ENCODE measurements around the gene STK24. TPM values are rescaled to one million over a fixed set of nuclear protein-coding genes. Genes with fewer than 3 reads are reported as not detected.

STK24 gene
- total RNA-seq, 1 donor from 2014 or later, result 66.2 TPM

DNA sequence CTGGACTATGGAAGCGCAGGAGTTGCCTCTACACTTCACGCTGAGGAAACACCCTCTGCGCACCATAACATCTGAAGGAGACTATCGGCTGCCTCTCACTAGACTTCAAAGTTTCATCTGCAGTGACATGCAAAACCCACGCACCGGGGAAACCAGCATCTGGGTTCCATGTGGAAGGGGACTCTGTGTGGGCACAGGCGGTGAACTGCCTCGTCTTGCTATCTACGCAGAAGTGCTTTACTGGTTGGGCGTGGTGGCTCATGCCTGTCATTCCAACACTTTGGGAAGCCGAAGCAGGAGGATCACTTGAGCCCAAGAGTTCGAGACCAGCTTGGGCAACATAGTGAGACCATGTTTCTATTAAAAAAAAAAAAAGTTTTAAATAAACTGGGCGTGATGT, 116.4 kb downstream of the STK24 start:
- Histone ChIP-seq H3K36me3 (peaks cover 66% of the 10 kb centered on the region), H3K27ac (replicated peaks) (no peak overlapping the region), H3K4me1 (peaks cover 51% of the 10 kb centered on the region), H3K4me3 (no peak overlapping the region), H3K9me3 (replicated peaks) (no peaks in the 10 kb centered on the region), H3K27me3 (ENCODE audit: low read depth) (no peaks in the 10 kb centered on the region)
- TF ChIP-seq, protein P1, sequence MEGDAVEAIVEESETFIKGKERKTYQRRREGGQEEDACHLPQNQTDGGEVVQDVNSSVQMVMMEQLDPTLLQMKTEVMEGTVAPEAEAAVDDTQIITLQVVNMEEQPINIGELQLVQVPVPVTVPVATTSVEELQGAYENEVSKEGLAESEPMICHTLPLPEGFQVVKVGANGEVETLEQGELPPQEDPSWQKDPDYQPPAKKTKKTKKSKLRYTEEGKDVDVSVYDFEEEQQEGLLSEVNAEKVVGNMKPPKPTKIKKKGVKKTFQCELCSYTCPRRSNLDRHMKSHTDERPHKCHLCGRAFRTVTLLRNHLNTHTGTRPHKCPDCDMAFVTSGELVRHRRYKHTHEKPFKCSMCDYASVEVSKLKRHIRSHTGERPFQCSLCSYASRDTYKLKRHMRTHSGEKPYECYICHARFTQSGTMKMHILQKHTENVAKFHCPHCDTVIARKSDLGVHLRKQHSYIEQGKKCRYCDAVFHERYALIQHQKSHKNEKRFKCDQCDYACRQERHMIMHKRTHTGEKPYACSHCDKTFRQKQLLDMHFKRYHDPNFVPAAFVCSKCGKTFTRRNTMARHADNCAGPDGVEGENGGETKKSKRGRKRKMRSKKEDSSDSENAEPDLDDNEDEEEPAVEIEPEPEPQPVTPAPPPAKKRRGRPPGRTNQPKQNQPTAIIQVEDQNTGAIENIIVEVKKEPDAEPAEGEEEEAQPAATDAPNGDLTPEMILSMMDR (IDR thresholded peaks at IDR 0.05; ENCODE audit: borderline replicate concordance), result no peak
- no peak for DNase-seq
- intact Hi-C loops (cut with micrococcal nuclease), result no loop called here

DNA sequence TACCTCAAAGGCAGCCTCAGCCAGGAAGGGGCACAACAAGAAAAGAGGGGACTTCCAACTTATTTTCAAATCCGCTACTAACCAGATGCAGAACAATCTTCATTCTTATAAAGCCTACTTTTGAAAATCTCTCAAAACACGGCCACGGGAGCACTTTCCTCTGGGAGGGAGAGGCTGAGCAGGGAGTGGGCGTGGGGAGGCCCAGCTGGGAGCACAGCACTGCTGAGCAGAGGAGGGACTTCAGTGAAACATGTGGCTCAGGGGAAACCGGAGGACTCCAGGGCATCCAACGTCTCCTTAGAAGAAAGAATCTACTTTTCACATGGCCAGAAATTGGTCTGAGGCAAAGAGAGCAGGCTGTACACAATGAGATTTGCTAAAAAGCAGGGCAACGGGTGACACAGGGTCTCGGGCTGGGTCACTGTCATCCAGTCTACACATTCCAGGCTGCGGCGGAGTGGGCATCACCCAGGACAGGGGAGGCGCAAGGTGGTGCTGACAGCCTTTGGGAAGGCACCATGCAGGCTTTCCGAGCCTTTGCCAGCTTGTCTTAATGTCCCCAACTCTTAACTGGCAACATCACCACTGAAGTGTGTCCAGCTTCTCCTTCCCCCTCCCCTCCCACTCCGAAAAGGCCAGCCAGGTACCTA, 117.1 kb downstream of the STK24 start:
- H3K27me3 ChIP-seq (ENCODE audit: low read depth), result no peaks in the 10 kb centered on the region
- H3K9me3 ChIP-seq (replicated peaks), result no peaks in the 10 kb centered on the region
- TF ChIP-seq, protein P1 (IDR thresholded peaks at IDR 0.05; ENCODE audit: borderline replicate concordance), result no peak
- H3K36me3 ChIP-seq, result peaks cover 62% of the 10 kb centered on the region
- no peak for DNase-seq
- no peak overlapping the region for H3K4me3 ChIP-seq
- no peak overlapping the region for H3K27ac ChIP-seq (replicated peaks)
- intact Hi-C loops (cut with micrococcal nuclease), result loop anchor here (10.0 kb wide), 1 partner anchor 115 kb away; the partner anchor contains the start of gene STK24
- peaks cover 51% of the 10 kb centered on the region for H3K4me1 ChIP-seq

DNA sequence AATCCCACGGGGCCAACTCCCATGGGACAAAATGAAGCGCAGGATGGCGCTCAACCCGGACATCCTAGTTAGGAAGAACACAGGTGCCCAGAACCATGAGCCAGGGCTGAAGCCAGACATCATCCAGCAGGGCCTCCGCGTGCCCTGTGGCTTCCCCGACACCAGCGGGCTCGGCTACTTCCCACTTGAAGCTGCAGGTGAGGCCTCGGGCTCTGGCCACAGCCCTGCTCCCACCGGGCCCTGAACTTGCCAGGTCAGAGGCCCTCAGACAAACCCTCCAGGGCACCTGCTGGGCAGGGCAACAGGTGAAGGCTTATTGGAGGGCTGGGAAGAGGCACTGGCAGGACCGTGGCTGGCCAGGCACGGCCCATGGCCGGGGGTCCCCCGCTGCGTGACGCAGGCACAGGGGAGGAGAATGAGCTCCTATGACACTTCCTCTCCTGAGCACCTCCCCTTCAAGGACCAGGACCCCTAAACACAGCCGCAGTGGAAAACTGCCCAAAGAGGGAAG, 117.7 kb downstream of the STK24 start:
- H3K27me3 ChIP-seq (ENCODE audit: low read depth), result no peaks in the 10 kb centered on the region
- H3K4me1 ChIP-seq, result peaks cover 52% of the 10 kb centered on the region
- peaks cover 62% of the 10 kb centered on the region for H3K36me3 ChIP-seq
- no peak for DNase-seq
- H3K27ac ChIP-seq (replicated peaks), result peak overlapping the region; percentile 24
- intact Hi-C loops (cut with micrococcal nuclease), result loop anchor here (10.0 kb wide), 1 partner anchor 116 kb away; the partner anchor contains the start of gene STK24
- H3K9me3 ChIP-seq (replicated peaks), result no peaks in the 10 kb centered on the region
- no peak overlapping the region for H3K4me3 ChIP-seq
- TF ChIP-seq, protein P1 (IDR thresholded peaks at IDR 0.05; ENCODE audit: borderline replicate concordance), result no peak

DNA sequence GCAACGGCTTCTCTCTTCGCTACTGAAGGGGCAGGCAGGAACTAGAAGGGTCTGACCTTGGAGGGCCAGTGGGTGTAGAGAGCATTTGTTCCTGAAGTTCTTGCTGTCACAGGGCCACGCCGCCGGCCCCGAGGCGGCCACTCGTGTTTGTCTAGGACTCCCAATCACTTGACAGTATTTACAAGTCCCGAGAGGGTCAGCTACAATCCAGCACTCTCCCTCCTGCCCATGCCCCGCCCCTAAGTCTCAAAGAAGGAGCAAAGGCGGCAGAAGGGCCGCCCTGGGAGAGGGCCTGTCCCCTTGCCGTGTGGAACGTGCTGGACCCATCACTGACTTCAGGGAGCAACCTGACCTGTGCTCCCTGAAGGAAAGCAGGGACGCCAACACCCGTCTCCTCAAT, 118.5 kb downstream of the STK24 start:
- no peak overlapping the region for H3K4me3 ChIP-seq
- H3K9me3 ChIP-seq (replicated peaks), result no peaks in the 10 kb centered on the region
- H3K27ac ChIP-seq (replicated peaks), result peak overlapping the region; percentile 24
- TF ChIP-seq, protein P1 (IDR thresholded peaks at IDR 0.05; ENCODE audit: borderline replicate concordance), result no peak
- intact Hi-C loops (cut with micrococcal nuclease), result loop anchor here (10.0 kb wide), 1 partner anchor 116 kb away; the partner anchor contains the start of gene STK24
- no peaks in the 10 kb centered on the region for H3K27me3 ChIP-seq (ENCODE audit: low read depth)
- peaks cover 57% of the 10 kb centered on the region for H3K36me3 ChIP-seq
- H3K4me1 ChIP-seq, result peaks cover 53% of the 10 kb centered on the region
- DNase-seq, result peak; percentile 20

DNA sequence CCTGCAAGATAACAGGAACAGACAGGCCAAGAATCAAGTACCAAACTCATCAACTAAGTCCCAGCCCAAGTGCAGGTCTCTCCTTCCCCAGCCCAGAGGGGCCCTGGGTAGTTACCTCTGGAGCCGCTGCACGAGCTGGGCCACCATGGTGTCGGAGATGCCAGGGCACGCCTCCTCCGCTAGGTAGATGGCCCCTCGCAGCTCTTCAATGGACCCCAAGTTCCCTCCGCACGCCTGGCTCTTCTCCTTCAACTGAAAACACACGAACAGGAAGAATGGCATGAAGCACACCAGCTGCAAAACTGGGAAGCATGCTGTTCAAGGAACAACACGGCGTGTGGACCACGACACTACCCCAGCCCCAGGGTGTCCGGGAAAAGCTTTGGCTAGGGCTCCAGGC, 119.9 kb downstream of the STK24 start:
- intact Hi-C loops (cut with micrococcal nuclease), result loop anchor here (10.0 kb wide), 1 partner anchor 118 kb away; the partner anchor contains the start of gene STK24
- TF ChIP-seq, protein P1 (IDR thresholded peaks at IDR 0.05; ENCODE audit: borderline replicate concordance), result no peak
- peaks cover 62% of the 10 kb centered on the region for H3K36me3 ChIP-seq

More for the DNA sequence above, 119.9 kb downstream of the STK24 start:
- Histone ChIP-seq H3K9me3 (replicated peaks) (no peaks in the 10 kb centered on the region), H3K4me3 (no peak overlapping the region), H3K27ac (replicated peaks) (peak overlapping the region; percentile 31), H3K4me1 (peaks cover 53% of the 10 kb centered on the region), H3K27me3 (ENCODE audit: low read depth) (no peaks in the 10 kb centered on the region)
- DNase-seq, result peak; percentile 12

Data from left ventricle myocardium inferior (tissue), 1 donor.